Renal cortex interstitium (tissue), 11 donors: ENCODE measurements around the gene SKAP1. TPM values are rescaled to one million over a fixed set of nuclear protein-coding genes. Genes with fewer than 3 reads are reported as not detected.
A peak's percentile ranks its signal among the peaks of the same experiment; 100 is the strongest.
"Not testable (repeated sequence)": the region's sequence is repeated elsewhere in the genome, so short reads cannot be mapped to it uniquely, and the experiment has no call there.

Experiments used
- DNase-seq, 11 donors: peaks; one replicate each; pipeline ENCODE4 v3.0.0-alpha.2; 2013; ENCODE audit warnings: low read depth in 9 of 11, low spot score in 4 of 11; ENCODE audit errors: extremely low read depth in 1 of 11
- polyA plus RNA-seq, 3 donors: library from polyadenylated mRNA; unstranded; fragments of 120-200 nt; gene quantifications; one replicate each; pipeline ENCODE4 v1.2.1, GENCODE V29; 2013; ENCODE audit not compliant: insufficient read length in 3 of 3

The SKAP1 gene
- polyA plus RNA-seq, 3 donors: 8.5 to 12.3 (median 10.6) TPM

- DNase-seq: no peak
Observed at GRCh38 chr17:48456589-48456988, 26.6 kb upstream of the SKAP1 start.

GRCh38 chr17:48455791-48456190 lies 25.8 kb upstream of the SKAP1 start:
- DNase-seq: no peak

GRCh38 chr17:48453447-48453846 lies 23.4 kb upstream of the SKAP1 start:
- no peak for DNase-seq

GRCh38 chr17:48451489-48451888 lies 21.5 kb upstream of the SKAP1 start:
- no peak for DNase-seq

GRCh38 chr17:48449335-48449734 lies 19.3 kb upstream of the SKAP1 start:
- DNase-seq: not testable (repeated sequence)

GRCh38 chr17:48445248-48445620 lies 15.2 kb upstream of the SKAP1 start:
- DNase-seq: no peak

- DNase-seq: no peak
Observed at GRCh38 chr17:48444516-48445247, 14.7 kb upstream of the SKAP1 start.

GRCh38 chr17:48443712-48444111 lies 13.7 kb upstream of the SKAP1 start:
- DNase-seq: no peak

- no peak for DNase-seq
Observed at GRCh38 chr17:48442819-48443218, 12.8 kb upstream of the SKAP1 start.

GRCh38 chr17:48441862-48442261 lies 11.8 kb upstream of the SKAP1 start:
- no peak for DNase-seq

GRCh38 chr17:48441231-48441711 lies 11.3 kb upstream of the SKAP1 start:
- DNase-seq: no peak

GRCh38 chr17:48440669-48441068 lies 10.7 kb upstream of the SKAP1 start:
- DNase-seq: no peak

- peak in 7 of 11 donors; percentile 44 to 69 (median 57) for DNase-seq
Observed at GRCh38 chr17:48439875-48440505, 10.0 kb upstream of the SKAP1 start.

- no peak for DNase-seq
Observed at GRCh38 chr17:48439110-48439850, 9.3 kb upstream of the SKAP1 start.

GRCh38 chr17:48438516-48439061 lies 8.6 kb upstream of the SKAP1 start:
- no peak for DNase-seq

- no peak for DNase-seq
Observed at GRCh38 chr17:48433896-48434295, 3.9 kb upstream of the SKAP1 start.

GRCh38 chr17:48432820-48433775 lies 3.1 kb upstream of the SKAP1 start:
- no peak for DNase-seq

- DNase-seq: no peak
Observed at GRCh38 chr17:48429156-48429555, 858 bp downstream of the SKAP1 start.

GRCh38 chr17:48427598-48427997 lies 2.4 kb downstream of the SKAP1 start:
- no peak for DNase-seq
